Cerebellar cortex (tissue), 1 donor: ENCODE measurements around the gene SS18L1.

Source experiments
- DNase-seq: peaks from one replicate; pipeline ENCODE4 v3.0.0-alpha.2; 2015; ENCODE audit warnings: low spot score

Gene SS18L1

DNA sequence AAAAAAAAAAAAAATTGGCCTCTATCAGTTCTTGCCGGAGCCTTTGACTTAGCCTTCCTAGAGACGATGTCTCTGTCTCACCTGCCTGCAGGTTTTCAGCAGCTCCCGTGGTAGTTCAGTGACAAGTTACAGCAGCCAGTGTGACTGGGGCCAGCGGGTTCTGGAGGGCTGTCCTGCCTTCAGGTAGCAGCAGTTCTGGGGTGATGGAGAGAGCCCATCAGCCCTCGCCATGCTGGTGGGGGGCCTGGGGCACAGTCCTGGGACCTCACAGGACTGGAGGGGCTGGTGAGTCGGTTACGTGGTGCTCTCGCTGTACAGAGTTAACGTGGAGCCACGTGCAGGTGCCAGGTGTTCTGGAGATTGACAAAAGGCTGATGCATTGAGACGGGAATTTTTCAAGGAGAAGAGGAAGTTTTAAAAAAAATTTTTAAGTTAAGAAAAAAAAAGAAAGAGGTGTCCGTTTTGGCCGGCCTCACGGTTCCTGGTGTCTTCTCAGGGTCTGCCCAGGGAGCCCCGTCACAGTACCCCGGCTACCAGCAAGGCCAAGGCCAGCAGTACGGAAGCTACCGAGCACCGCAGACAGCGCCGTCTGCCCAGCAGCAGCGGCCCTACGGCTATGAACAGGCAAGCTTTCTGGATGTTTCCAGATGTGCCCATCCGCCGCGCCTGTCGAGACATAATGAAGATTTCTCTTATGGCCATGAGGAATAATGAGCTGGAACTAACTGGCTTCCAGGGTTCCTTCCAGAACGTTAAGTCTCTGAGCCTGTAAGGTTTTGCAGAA lies 30.6 kb downstream of the SS18L1 start:
- DNase-seq, result no peak

DNA sequence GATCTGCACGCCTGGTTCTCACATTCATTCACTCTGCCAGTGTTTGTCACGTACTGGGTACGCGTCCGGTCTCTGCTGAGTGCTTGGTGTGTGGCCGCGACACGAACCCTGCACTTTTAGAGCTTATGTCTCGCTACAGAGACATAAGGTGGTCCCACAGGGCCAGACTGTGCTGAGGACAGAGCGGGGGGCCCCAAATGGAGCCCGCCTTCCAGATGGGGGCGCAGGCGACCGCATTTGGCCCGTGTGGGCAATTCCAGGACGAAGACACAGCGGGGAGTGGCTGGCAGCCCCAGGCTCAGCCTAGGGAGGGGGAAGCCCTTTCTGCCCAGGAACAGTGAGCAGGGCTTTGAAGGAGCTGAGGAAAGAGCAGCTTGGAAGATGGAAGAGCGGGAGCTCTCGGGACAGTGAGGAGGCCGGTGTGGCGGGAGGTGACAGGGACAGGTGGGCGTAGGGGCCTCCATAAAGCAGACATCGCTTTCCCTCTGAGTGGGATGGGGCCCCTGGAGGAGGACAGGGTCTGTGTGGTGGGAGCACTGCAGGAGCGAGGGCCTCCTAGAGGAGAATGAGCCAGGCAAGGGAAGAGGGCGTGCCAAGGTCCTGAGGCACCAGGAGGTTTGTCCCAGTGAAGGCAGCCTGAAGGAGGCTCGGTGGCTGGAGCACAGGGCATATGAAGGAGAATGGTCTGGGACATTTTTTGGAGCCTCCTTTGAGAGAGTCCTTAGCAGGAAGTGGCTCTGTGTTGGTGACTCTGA lies 31.5 kb downstream of the SS18L1 start:
- DNase-seq, result no peak

DNA sequence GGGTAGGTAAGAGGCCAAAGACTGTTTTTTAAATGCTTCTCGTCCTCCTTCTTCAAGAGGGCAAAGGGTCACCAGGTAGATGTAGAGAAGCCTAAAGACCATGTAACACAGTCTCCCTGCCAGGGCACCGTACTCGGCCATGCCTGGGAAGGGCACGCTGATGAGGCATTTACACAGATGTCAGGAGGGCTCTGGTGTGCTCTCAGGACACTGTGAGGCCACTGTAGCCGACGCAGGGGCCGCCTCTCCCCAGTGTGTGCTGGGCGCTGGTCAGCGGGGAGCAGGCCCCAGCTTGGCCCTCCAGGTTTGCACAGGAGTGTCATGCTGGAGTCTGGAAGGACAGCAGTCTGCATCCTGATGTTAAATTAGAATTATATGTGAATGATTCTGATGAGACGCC lies 32.1 kb downstream of the SS18L1 start:
- no peak for DNase-seq

DNA sequence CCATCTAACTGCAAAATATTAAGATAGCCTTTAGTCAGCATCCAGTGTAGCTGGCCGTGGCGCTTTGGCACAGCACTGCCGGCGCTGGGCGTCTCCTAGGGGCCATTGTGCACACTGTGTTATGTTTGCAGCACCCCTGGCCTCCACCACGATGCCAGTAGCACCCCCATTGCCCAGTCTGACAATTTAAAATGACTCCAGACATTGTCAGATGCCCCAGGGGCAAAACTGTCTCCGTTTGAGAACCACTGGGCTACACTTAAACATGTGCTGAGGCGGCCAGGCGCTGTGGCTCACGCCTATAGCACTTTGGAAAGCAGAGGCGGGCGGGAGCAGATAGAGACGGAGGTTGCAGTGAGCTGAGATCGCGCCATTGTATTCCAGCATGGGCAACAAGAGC lies 33.3 kb downstream of the SS18L1 start:
- DNase-seq, result no peak

DNA sequence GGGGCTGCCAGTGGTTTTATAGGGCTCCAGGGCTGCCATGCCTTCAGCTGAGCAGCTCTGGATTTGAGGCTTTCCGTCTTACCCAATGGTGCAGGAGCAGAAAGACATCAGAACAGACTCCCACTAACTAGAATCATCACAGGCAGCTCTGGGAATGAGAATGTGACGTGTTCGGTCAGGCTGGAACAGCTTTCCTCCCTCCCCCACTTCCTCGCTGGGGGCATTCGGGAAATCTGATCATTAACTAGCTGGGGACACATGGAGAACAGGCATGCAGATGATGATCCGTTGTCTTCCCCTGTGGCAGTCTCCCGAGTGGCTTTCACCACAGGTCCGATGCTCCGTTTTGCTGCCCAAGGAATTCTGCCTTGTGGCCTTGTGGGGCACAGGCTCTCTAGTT lies 33.7 kb downstream of the SS18L1 start:
- DNase-seq, result no peak

DNA sequence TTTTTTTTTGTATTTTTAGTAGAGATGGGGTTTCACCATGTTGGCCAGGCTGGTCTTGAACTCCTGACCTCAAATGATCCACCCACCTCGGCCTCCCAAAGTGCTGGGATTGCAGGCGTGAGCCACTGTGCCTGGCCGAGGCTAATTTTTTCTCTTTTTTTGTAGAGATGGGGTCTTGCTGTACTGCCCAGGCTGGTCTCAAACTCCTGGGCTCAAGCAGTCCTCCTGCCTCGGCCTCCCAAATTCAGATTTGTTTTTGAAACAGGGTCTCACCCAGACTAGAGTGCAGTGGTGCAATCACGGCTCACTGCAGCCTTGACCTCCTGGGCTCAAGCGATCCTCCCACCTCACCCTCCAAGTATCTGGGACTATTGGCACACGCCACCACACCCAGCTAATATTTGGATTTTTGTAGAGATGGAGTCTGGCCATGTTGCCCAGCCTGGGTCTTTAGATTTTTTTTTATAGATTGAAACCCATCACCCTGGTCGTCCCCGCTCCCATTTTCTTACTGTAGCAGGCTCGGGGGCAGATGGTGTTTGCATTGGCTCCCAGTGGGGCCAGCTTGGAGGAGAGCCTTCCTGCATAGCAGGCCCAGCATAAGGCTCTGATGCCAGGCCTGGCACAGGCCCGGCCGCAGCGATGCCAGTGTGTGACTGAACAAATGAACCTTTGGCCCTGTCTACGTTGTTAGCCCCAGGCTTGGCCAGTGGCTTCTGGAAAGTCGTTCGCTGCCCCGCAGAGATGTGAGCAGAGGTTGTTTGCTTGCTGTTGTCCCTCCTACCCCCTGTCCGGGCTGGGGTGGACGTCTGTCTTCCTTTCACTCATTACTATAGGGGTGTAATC lies 35.0 kb downstream of the SS18L1 start:
- peak; percentile 91 for DNase-seq

DNA sequence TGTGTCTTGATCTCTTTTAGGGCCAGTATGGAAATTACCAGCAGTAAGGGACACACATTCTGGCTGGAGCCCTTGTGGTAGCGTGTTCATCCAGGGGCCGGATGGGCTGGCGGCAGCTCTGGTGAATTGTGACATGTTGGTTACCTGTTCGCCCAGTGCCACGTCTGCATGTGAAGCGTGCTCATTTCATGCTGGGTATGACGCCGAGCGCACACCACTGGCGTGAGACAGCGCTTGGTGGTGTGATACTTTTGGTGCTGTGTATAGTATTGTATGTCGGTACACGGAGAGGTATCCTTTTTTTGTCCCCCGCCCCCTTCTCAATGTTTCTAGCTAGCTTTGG lies 35.6 kb downstream of the SS18L1 start:
- DNase-seq, result no peak

DNA sequence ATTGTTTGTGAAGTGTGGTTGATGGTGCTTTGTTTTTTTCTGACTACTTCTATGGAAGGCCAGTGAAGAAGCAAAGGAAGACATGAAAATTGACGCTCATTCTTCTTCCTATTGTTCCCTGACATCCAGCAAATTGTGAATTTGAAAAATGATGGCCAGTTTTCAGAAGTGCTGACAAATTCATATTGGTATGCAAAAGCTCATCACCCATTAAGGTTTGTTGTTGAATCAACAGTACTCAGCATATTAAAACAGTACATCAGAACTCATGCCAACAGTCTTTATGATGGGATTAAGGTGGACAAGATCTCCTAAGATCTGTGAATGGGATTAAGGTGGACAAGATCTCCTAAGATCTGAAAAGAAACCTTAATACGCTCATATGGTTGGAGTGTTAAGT lies 38.2 kb downstream of the SS18L1 start:
- DNase-seq, result no peak

DNA sequence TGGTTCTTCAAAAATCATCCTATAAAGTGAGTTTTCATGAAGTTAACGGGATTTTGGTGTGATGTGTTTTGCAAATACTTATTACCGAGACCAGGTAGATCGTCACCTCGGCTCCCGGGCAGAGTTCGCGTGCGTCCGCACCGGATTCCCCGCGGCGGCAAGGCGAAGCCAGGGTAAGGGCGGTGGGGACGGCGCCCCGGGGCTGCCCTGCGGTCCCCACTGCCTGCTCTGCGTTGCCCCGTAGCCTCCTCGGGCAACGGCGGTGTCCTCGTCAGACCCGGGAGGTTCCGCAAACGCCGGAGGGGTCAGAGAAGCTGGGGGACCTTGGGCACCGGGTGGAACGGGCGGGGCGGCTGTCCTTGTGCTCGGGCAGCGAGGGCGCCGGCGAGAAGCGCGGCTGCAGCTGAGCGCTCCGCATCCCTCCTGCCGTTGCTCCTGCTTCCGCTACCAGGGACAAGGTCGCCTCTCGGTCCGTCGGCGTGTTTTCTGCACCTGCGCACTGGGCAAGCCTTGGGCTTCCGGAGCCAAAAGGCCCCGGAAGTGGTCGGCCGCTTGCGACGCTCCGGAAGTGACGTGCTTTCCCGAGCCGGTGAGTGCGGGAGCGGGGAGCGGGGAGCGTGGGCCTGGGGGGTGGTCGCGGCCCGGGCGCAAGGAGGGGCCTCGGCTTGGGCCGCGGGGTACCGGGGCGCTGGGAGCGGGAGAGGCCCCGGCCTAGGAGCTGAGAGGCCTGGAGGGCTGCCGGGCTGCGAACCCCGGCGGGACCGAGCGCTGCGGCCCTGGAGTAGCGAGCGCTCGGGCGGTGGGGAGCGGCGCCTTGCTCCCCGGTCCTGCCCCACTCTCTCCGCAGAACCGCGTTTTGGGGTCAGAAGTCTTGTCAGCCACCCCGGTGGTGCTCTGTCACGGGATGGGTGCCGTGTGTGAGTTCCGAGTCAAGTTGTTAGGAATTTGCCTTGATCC lies 39.2 kb downstream of the SS18L1 start, which contains the start of gene MTG2:
TSS of gene MTG2 (plus strand) at position 560 of the 957 bp plus-strand sequence. CDS start 10,393 bp downstream, outside the sequence.
- peak; percentile 96 for DNase-seq

DNA sequence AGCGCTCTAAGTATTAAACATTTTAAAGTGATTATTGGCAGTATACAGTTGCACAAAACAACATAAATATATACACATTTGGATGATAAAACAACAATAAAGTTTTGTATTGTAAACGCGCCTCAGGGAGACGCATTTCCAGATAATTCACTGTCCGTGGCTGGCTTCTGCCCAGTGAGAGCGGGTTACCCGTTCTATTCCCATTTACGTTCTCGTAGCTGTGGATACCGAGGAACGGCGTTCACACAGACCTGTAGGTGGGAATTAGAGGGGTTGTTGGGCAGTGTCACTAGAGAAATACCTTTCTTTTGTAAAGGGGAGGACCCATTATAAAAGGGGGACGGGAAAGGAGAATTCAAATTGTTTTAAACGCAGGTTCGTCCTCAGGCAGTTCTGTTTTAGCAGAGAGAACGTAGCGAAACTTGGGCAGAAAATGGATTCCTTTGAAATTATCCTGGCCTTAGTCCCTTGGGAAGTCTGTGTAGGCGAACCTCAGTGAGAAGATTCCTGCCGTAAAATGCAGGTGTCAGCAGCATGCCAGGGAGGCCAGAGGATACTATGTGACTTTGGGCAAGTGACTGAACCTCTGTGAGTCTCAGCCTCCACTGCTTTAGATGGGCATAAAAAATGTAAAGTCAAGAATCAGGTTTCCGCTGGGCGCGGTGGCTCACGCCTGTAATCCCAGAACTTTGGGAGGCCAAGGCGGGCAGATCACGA lies 40.0 kb downstream of the SS18L1 start:
- no peak for DNase-seq

DNA sequence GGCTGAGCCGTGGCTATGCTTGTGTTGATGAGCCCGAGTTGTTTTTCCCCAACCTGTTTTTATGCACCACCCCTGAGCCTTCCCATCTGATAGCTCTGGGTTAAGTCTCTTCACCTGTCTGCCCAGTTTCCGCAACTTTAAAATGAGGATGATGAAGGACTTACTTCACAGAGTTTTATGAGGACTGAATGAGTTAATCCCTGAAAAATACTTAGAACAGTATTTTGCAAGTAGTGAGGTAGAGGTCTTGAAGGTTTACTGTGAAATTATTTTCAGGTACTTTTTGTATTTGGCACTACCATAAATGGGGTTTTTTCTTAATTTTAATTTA lies 42.5 kb downstream of the SS18L1 start:
- DNase-seq, result no peak

DNA sequence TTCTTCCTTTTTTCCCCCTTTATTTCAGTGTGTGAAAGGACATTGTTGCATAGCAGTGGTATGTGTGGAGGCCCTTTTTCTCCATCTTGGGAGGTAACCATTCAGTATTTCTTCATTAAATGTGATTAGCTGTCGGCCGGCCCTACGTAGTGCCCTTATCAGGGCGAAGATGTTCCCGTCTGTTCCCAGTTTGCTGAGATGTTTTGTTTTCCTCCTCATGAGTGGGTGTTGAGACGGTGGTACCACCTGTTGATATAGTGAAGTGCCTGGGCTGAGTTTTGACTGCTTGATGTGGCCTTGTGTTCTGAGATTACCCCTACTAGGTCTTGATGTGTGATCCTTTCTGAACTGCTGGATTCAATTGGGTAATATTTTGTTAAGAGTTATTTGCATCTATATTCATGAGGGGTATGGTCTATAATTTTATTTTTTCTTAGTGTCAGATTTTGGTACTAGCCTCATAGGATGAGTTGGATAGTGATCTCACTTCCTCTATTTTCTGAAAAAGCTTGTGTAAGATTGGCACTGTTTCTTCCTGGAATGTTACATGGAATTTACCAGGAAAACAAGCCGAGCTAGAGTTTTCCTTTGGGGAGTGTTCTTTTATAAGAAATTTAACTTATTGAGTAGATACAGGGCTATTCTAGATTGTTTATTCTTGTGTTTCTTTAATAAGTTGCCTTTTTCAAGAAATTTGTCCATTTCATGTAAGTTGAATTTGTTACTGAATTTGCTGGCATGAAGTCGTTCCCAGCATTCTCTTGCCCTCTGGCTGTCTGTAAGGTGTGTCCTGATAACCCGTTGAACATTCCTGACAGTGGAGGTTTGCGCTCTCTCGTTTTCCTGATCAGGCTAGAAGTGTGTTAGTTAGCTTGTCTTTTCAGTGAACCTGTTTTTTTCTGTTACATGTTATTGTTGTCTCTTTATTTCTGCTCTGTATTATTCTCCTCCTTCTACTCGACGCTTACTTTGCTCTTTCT lies 43.6 kb downstream of the SS18L1 start:
- DNase-seq, result no peak

DNA sequence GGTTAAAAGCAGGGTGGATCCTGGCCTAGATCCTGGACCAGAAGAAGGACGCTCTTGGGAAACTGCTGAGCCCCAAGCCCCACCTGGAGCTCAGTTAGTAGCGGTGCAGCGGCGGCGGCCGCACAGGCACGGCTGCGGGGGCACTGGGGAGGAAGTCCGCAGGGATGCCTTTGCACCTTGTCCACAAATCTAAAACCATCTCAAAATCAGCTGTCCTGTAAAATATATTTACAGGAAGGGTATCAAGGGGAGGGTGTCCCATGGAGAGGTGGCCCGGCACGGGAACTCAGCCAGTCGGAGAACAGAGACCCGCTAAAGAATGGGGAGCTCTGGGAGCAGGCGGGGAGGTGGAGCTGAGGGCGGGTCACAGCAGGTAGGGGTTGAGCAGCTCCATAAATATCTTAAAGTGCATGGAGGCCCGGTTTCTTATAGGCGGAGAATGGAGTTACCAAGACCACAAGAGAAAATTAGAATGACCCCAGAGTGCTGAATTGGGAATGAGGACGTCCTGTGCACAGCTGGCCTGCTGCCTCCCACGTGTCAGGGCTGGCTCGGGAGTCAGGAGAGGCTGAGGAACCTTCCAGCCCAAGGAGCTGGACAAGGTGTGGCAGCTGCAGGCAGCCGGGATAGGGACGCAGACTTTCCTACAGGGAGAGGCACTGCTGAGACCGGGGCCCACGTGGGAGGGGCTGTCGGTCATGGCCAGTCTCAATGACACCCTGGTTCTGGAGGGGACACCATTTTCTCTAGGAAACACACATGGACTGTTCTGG lies 47.3 kb downstream of the SS18L1 start:
- DNase-seq, result no peak

DNA sequence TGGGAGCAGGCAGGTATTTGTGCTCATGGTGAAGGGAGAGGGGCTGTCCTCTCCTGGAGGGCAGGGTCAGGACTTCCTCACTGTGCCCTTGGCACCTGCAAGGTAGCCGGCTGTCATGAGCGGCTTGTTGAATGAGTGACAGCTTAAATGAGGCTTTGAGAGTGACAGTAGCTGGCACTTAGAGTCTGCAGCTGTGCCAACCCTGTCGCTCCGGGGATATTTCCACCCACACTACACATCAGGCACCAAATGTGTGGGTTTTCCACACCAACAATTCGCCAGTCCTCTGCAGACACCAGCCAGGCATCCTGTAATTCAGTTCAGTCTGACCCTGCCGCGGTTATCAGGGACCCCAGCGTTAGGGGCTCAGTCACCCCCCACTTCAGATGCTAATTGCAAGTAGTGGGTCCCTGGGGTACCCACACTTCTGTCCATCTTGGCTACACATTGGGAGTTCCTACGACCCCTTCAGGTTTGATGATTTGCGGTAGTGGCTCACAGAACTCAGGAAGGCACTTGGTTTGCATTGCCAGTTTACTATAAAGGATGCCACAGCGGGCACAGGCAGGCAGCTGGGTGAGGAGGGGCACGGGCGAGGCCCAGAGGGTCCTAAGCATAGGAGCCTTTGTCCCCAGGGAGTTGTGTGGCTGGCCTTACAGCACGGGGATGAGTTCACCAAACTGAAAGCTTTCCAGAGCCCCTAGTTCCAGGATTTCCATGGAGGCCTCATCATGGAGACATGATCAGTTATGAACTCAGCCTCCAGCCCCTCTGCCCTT lies 48.4 kb downstream of the SS18L1 start:
- no peak for DNase-seq

DNA sequence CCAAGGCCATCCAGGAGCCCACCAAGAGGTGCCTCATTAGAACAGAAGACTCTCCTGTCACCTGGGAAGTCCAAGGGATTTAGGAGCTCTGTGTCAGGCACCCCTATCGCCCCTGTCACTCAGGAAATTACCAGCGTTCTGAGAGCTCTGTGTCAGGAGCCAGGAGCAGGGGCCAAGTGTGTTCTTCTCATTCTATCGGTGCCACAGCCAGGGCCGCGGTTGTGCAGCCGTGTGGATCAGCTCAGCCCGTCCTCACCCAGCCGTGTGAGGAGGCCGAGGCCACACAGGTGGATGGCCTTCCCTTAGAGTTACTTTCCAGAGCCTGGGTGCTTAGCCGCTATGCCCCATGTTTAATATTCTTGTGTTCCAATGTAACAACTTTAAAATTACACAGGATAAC lies 49.1 kb downstream of the SS18L1 start:
- DNase-seq, result no peak

DNA sequence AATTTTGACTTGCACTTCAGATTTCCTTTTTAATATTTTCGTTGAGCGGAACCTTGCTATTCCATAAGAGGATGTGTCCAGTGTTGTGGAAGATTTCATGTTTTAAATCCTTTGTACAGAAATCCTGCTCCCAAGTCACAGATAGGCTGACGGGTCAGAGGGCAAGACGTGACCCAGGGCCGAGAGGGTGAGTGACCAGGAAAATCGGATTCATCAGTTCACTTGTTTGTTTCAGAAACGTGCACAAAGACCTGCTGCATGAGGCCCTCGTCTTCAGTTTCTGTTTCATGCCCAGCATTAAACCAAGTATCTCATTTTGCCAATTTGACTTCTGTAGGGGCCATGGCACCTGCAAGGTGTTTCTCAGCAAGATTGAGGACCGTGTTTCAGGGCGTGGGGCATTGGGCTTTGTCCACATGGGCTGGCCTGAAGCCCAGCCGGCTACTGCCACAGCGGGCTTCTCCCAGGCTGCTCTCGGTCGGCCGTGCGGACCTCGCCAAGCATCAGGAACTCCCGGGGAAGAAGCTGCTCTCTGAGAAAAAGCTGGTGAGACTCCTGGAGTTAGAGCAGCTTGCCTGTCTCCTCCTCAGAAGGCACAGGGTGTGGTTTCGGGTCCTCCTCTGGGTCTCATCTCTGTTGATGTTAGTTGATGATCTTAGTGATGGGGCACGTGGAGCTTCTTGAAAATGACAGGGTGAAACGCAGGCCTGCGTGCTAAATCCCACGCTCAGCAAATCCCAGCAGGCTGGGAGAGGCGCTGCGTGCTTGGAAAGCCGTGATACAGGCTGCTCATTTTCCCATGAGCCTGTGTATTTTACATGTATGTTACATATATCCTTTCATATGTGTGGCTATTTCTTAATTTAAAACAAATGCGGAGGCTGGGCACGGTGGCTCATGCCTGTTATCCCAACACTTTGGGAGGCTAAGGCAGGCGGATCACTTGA lies 49.8 kb downstream of the SS18L1 start:
- DNase-seq, result peak; percentile 55

DNA sequence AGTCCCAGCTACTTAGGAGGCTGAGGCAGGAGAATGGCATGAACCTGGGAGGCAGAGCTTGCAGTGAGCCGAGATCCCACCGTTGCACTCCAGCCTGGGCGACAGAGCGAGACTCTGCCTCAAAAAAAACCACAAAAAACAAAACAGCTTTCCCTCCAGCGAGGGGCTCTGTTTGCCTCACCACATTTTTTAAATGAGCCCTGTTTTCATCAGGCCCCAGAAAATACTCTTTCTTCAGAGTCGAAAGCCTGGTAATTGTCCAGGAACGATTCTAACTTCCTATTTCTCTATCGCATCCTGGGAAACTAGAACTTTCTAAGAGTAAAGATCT lies 51.5 kb downstream of the SS18L1 start:
- DNase-seq, result no peak
